Peyer's patch (tissue), 4 donors: ENCODE measurements around the gene SHB.

Experiments
- POLR2A ChIP-seq, 2 donors: fragments of 450-650 bp; IDR thresholded peaks; one replicate each; pipeline ENCODE4 v1.5.1; 2017; ENCODE audit warnings: antibody characterized with exemption in 2 of 2, mild to moderate bottlenecking in 2 of 2, moderate library complexity in 2 of 2
- TF ChIP-seq, protein P1 (sequence below), 6 experiments: fragments of 450-650 bp in 4 of 6; fragments of 200-600 bp in 2 of 6; sonication (generic) in 1 of 6; IDR thresholded peaks; one replicate each; pipeline ENCODE4 v1.5.1; 2017 to 2019; ENCODE audit warnings: antibody characterized with exemption in 6 of 6, mild to moderate bottlenecking in 3 of 6, moderate library complexity in 1 of 6

DNA sequence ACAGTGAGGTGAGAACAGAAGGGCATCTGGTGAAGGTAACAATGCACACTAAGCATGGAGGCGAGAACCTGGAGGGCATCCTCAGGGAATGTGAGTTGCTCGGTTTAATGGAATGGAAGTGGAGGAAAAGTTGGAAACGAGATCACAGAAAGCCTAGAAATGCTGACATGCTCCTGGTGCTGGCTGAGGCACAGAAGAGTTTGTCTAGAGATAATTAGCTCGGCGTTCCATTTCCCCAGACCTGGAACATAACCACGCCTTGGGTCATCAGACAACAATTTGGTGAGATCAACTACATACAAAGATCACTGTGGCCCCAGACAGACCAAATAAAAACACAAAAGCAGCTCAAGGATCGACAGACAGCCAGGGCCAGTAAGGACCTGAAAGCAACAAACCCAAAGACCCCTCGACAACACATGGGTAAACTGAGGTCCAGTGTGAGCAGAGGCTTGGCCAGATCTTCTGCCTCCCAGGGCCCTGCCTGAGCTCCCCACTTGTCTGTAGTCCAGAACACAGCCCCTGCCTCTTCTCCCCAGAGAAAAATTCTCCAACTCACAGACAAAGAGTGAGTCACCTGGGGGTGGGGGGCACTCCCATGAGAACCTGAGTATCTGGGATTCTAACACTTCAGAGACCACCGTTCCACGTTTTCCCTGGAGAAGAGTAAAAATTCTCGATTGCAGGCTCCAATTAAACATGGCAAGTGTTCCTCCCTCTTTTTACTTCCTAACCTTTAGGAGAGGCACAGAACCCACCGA lies 52.5 kb downstream of the SHB start:
- TF ChIP-seq, protein P1, sequence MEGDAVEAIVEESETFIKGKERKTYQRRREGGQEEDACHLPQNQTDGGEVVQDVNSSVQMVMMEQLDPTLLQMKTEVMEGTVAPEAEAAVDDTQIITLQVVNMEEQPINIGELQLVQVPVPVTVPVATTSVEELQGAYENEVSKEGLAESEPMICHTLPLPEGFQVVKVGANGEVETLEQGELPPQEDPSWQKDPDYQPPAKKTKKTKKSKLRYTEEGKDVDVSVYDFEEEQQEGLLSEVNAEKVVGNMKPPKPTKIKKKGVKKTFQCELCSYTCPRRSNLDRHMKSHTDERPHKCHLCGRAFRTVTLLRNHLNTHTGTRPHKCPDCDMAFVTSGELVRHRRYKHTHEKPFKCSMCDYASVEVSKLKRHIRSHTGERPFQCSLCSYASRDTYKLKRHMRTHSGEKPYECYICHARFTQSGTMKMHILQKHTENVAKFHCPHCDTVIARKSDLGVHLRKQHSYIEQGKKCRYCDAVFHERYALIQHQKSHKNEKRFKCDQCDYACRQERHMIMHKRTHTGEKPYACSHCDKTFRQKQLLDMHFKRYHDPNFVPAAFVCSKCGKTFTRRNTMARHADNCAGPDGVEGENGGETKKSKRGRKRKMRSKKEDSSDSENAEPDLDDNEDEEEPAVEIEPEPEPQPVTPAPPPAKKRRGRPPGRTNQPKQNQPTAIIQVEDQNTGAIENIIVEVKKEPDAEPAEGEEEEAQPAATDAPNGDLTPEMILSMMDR (IDR thresholded peaks at IDR 0.05), result no peak
- TF ChIP-seq POLR2A (IDR thresholded peaks at IDR 0.05), result no peak
